BJ (cell line): Measurements from ENCODE around the gene SLC24A2. TPM values are rescaled to one million over a fixed set of nuclear protein-coding genes. Genes with fewer than 3 reads are reported as not detected.

ENCODE experiments used
- CTCF ChIA-PET: fragments of 350-600 bp; formaldehyde crosslinking; extraction: SDS; loops from one replicate; lab custom pipeline; 2021; ENCODE audit warnings: antibody characterized with exemption, inconsistent platforms; lab: Yijun Ruan, JAX
- POLR2A ChIA-PET: fragments of 300-600 bp; sonication (Branson Sonifier 250); formaldehyde crosslinking; extraction: SDS; loops from one replicate; lab custom pipeline; 2021; ENCODE audit warnings: antibody characterized with exemption; lab: Charles Lee
- DNase-seq: peaks from one replicate; pipeline ENCODE4 v3.0.0-alpha.2; 2011; ENCODE audit warnings: low read depth
- H3K27me3 ChIP-seq: 2 replicates; pipeline ENCODE4 v1.6.0; 2011; ENCODE audit warnings: low read length; ENCODE audit not compliant: control insufficient read depth, insufficient read depth
- H3K36me3 ChIP-seq: 2 replicates; pipeline ENCODE4 v1.5.1; 2011; ENCODE audit warnings: low read length; ENCODE audit not compliant: control insufficient read depth, insufficient read depth
- H3K4me3 ChIP-seq: 2 replicates; pipeline ENCODE4 v1.5.1; 2011; ENCODE audit warnings: low read depth, mild to moderate bottlenecking, control low read depth, low read length
- polyA plus RNA-seq: library from polyadenylated mRNA; depleted of rRNA; stranded (reverse); fragments of >200 nt; gene quantifications from 2 replicates; pipeline ENCODE4 v1.2.3, GENCODE V29; 2011
- TF ChIP-seq, protein P1 (sequence below): IDR thresholded peaks from 2 replicates; pipeline ENCODE4 v1.5.1; 2011; ENCODE audit warnings: low read depth, mild to moderate bottlenecking, control low read depth, inconsistent platforms, low read length, moderate library complexity; ENCODE audit not compliant: insufficient read depth

The SLC24A2 gene
- polyA plus RNA-seq, 1 experiment, result not detected

DNA sequence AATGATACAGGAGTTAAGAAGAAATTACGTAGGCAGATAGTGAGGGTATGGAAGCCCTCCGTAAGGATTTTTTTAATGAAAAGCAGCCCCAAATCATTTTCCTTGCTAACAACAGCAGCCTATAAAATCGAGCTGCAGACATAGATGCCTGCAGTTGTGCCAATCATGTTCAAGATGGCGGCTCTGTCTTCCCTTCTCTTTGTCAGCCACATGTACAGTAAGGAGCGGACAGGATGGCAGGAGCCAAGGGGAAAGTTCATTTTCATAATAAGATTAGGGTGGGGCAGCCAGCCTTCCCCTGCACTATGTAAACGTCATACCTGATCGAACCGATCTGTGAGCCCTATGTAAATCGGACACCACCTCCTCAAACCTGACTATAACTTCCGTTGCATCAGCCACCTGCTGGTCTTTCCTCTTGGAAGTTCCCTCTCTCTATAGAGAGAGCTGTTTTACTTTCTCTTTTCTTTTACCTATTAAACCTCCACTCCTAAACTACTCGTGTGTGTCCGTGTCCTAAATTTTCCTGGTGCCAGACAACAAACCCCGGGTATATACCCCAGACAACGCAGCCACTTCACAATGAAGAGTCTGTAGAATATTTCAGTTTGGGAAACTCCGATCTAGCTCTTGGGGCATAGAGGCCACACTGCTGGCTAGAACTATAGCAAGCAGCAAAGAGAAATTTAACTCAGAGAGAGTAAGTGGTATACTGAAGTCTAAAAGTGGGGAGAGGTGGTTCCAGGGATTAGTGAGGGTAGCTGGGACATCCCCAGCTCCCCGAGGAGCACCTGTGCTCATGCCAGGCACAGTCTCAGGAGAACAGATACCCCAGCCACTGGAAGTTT lies 20.8 kb upstream of the SLC24A2 start:
- TF ChIP-seq, protein P1, sequence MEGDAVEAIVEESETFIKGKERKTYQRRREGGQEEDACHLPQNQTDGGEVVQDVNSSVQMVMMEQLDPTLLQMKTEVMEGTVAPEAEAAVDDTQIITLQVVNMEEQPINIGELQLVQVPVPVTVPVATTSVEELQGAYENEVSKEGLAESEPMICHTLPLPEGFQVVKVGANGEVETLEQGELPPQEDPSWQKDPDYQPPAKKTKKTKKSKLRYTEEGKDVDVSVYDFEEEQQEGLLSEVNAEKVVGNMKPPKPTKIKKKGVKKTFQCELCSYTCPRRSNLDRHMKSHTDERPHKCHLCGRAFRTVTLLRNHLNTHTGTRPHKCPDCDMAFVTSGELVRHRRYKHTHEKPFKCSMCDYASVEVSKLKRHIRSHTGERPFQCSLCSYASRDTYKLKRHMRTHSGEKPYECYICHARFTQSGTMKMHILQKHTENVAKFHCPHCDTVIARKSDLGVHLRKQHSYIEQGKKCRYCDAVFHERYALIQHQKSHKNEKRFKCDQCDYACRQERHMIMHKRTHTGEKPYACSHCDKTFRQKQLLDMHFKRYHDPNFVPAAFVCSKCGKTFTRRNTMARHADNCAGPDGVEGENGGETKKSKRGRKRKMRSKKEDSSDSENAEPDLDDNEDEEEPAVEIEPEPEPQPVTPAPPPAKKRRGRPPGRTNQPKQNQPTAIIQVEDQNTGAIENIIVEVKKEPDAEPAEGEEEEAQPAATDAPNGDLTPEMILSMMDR, result no peak
- no peaks in the 10 kb centered on the region for H3K27me3 ChIP-seq
- ChIA-PET POLR2A (no interaction called here), CTCF (no interaction called here)
- H3K36me3 ChIP-seq, result no peaks in the 10 kb centered on the region
- H3K4me3 ChIP-seq, result no peak overlapping the region
- no peak for DNase-seq

DNA sequence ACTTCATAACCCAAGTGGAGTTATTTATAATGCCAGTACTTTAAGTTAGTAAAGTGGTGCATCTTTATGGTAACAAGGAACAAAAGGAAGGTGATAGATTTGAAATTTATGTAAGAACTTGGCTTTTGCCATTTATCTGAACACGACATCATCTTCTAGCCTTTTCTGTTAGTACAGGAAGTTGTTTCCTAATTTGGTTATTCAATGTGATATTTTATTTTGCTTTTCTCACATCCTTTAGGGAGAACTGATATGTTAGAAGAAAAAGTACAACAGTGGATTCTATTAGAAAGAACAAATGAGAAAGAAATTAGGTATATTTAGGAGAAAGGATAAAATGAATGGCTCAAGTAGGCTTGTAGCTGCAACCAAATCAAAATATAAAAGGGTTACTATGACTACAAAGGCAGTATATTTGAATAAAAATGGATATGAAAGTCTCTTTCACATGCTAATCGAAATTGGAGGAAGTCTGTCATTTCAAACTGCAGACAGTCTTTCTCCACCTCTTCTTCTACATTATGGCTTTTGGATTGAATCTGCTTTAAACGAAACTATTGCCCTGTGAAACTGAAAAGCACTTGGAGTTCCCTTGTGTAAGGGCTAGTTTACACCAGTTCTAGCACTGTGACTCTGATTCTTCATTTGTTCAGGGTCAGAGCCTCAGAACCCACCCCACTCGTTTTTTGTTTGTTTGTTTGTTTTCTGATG lies 18.5 kb upstream of the SLC24A2 start:
- Histone ChIP-seq H3K27me3 (no peaks in the 10 kb centered on the region), H3K4me3 (no peak overlapping the region), H3K36me3 (no peaks in the 10 kb centered on the region)
- ChIA-PET POLR2A (no interaction called here), CTCF (no interaction called here)
- TF ChIP-seq, protein P1, result no peak
- no peak for DNase-seq

DNA sequence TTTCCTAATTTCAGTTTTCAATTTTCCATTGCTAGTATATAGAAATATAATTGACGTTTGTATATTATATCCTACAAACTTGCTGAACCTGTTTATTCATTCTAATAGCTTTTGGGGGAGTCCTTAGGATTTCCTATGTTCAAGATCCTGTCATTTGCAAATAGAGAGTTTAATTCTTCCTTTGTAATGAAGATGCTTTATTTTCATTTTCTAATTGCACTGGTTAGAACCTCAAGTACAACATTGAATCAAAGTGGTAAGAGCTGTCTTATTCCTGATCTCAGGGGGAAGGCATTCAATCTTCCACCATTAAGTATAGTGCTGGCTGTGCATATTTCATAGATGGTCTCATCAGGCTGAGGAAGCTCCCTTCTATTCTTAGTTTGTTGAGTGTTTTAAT lies 15.6 kb upstream of the SLC24A2 start:
- H3K36me3 ChIP-seq, result no peaks in the 10 kb centered on the region
- ChIA-PET POLR2A (no interaction called here), CTCF (no interaction called here)
- TF ChIP-seq, protein P1, result no peak
- DNase-seq, result no peak
- no peak overlapping the region for H3K4me3 ChIP-seq
- no peaks in the 10 kb centered on the region for H3K27me3 ChIP-seq

DNA sequence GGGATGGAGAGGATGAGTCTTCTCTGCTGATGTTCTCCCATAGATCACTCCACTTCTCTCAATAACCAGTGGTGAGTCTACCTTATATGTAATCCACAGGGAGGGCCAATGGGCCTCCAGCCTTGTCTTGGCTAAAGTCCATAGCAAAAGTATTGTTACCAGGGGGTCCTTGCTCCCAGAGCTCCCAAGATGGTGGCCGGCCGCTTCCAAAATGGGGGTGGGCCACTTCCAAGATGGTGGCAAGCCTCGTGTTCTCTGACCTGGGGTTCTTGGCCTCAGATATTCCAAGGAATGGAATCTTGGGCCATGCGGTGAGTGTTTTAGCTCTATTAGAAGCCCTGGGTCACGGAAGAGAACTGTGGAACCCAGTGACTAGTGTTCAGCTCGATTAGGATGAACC lies 12.0 kb upstream of the SLC24A2 start:
- ChIA-PET POLR2A (no interaction called here), CTCF (no interaction called here)
- no peaks in the 10 kb centered on the region for H3K27me3 ChIP-seq
- H3K4me3 ChIP-seq, result no peak overlapping the region
- TF ChIP-seq, protein P1, result no peak
- H3K36me3 ChIP-seq, result no peaks in the 10 kb centered on the region
- DNase-seq, result no peak

DNA sequence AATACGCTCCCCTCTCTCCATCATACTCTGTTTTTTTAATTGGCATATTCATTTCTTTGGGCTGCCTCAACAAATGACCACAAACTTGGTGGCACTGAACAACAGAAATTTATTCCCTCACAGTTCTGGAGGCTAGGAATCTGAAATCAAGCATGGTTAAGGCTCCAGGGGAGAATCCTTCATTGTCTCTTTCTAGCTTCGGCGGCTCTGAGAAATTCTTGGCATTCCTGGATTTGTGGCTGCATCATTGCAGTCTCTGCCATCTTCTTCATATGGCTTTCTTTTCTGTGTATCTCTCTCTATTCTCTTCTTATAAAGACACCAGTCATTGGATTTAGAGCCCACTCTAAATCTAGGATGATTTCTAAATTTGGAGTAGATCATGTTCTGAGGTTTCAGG lies 10.9 kb upstream of the SLC24A2 start:
- ChIA-PET CTCF (no interaction called here), POLR2A (no interaction called here)
- Histone ChIP-seq H3K36me3 (no peaks in the 10 kb centered on the region), H3K27me3 (no peaks in the 10 kb centered on the region), H3K4me3 (no peak overlapping the region)
- no peak for DNase-seq
- TF ChIP-seq, protein P1, result no peak
